Lower leg skin (tissue), 3 donors: ENCODE results near the gene SLC17A8.

ENCODE experiments used
- CTCF ChIP-seq, 3 donors: fragments of 450-650 bp; IDR thresholded peaks; one replicate each; pipeline ENCODE4 v1.5.1; 2016; ENCODE audit warnings: antibody characterized with exemption in 3 of 3, mild to moderate bottlenecking in 3 of 3, moderate library complexity in 2 of 3
- POLR2A ChIP-seq, 2 donors: fragments of 450-650 bp; IDR thresholded peaks; one replicate each; pipeline ENCODE4 v1.6.1; 2016 to 2017; ENCODE audit warnings: antibody characterized with exemption in 2 of 2, mild to moderate bottlenecking in 1 of 2, moderate library complexity in 1 of 2

GRCh38 chr12:100399095-100399494 lies 42.2 kb downstream of the SLC17A8 start:
- TF ChIP-seq CTCF (IDR thresholded peaks at IDR 0.05) (no peak), POLR2A (IDR thresholded peaks at IDR 0.05) (no peak)
